KOPT-K1 (cell line): ENCODE results near the gene EMCN.
"Not testable (repeated sequence)": the region's sequence is repeated elsewhere in the genome, so short reads cannot be mapped to it uniquely, and the experiment has no call there.

Experiments
- H3K27ac ChIP-seq: fragments of 200-600 bp; sonication (generic); 2 replicates; pipeline ENCODE4 v1.5.1; 2016; ENCODE audit warnings: antibody characterized with exemption, mild to moderate bottlenecking, low read depth, low read length; ENCODE audit not compliant: poor library complexity, severe bottlenecking
- H3K36me3 ChIP-seq: fragments of 200-600 bp; sonication (generic); 2 replicates; pipeline ENCODE4 v1.5.1; 2017; ENCODE audit warnings: antibody characterized with exemption, mild to moderate bottlenecking, low read length, moderate library complexity; ENCODE audit not compliant: insufficient read depth
- H3K9me3 ChIP-seq: fragments of 200-600 bp; sonication (generic); 2 replicates; pipeline ENCODE4 v1.5.1; 2017; ENCODE audit warnings: antibody characterized with exemption, low read length, mild to moderate bottlenecking; ENCODE audit not compliant: insufficient read depth, poor library complexity, severe bottlenecking

EMCN gene

GRCh38 chr4:100431416-100431815 is 86.4 kb downstream of the EMCN start:
- no peak overlapping the region for H3K27ac ChIP-seq

GRCh38 chr4:100430451-100430850 is 87.4 kb downstream of the EMCN start:
- Histone ChIP-seq H3K36me3 (no peaks in the 10 kb centered on the region), H3K9me3 (no peaks in the 10 kb centered on the region), H3K27ac (no peak overlapping the region)

More at GRCh38 chr4:100431416-100431815, 86.4 kb downstream of the EMCN start:
- H3K9me3 ChIP-seq = peaks cover 4% of the 10 kb centered on the region
- H3K36me3 ChIP-seq = no peaks in the 10 kb centered on the region

GRCh38 chr4:100429616-100430015 is 88.2 kb downstream of the EMCN start:
- Histone ChIP-seq H3K27ac (no peak overlapping the region), H3K36me3 (no peaks in the 10 kb centered on the region), H3K9me3 (no peaks in the 10 kb centered on the region)

GRCh38 chr4:100428051-100428450 is 89.8 kb downstream of the EMCN start:
- Histone ChIP-seq H3K9me3 (no peaks in the 10 kb centered on the region), H3K36me3 (no peaks in the 10 kb centered on the region), H3K27ac (no peak overlapping the region)

GRCh38 chr4:100424376-100424775 is 93.4 kb downstream of the EMCN start:
- Histone ChIP-seq H3K27ac (no peak overlapping the region), H3K36me3 (no peaks in the 10 kb centered on the region), H3K9me3 (no peaks in the 10 kb centered on the region)

GRCh38 chr4:100422894-100423293 is 94.9 kb downstream of the EMCN start:
- no peak overlapping the region for H3K27ac ChIP-seq
- no peaks in the 10 kb centered on the region for H3K36me3 ChIP-seq
- H3K9me3 ChIP-seq = no peaks in the 10 kb centered on the region

GRCh38 chr4:100421361-100421978 is 96.4 kb downstream of the EMCN start:
- Histone ChIP-seq H3K27ac (no peak overlapping the region), H3K9me3 (no peaks in the 10 kb centered on the region), H3K36me3 (no peaks in the 10 kb centered on the region)

- Histone ChIP-seq H3K9me3 (no peaks in the 10 kb centered on the region), H3K27ac (no peak overlapping the region), H3K36me3 (no peaks in the 10 kb centered on the region)
Measured at GRCh38 chr4:100420571-100420970, 97.3 kb downstream of the EMCN start.

- no peaks in the 10 kb centered on the region for H3K36me3 ChIP-seq
- no peaks in the 10 kb centered on the region for H3K9me3 ChIP-seq
- H3K27ac ChIP-seq = no peak overlapping the region
Measured at GRCh38 chr4:100417565-100417964, 100.3 kb downstream of the EMCN start.

GRCh38 chr4:100414016-100414790 is 103.6 kb downstream of the EMCN start:
- H3K27ac ChIP-seq = no peak overlapping the region
- no peaks in the 10 kb centered on the region for H3K36me3 ChIP-seq
- H3K9me3 ChIP-seq = no peaks in the 10 kb centered on the region

GRCh38 chr4:100391863-100392262 is 126.0 kb downstream of the EMCN start:
- Histone ChIP-seq H3K36me3 (no peaks in the 10 kb centered on the region), H3K27ac (no peak overlapping the region), H3K9me3 (no peaks in the 10 kb centered on the region)

- Histone ChIP-seq H3K9me3 (no peaks in the 10 kb centered on the region), H3K36me3 (no peaks in the 10 kb centered on the region), H3K27ac (no peak overlapping the region)
Measured at GRCh38 chr4:100391086-100391485, 126.7 kb downstream of the EMCN start.

GRCh38 chr4:100386270-100386669 is 131.6 kb downstream of the EMCN start:
- Histone ChIP-seq H3K27ac (no peak overlapping the region), H3K36me3 (no peaks in the 10 kb centered on the region), H3K9me3 (no peaks in the 10 kb centered on the region)

- H3K9me3 ChIP-seq, H3K36me3 ChIP-seq, H3K27ac ChIP-seq: not testable (repeated sequence)
Measured at GRCh38 chr4:100380401-100380800, 137.4 kb downstream of the EMCN start.

GRCh38 chr4:100379583-100380105 is 138.2 kb downstream of the EMCN start:
- H3K27ac ChIP-seq = no peak overlapping the region
- H3K9me3 ChIP-seq = no peaks in the 10 kb centered on the region
- no peaks in the 10 kb centered on the region for H3K36me3 ChIP-seq

GRCh38 chr4:100372432-100372831 is 145.4 kb downstream of the EMCN start:
- H3K9me3 ChIP-seq = no peaks in the 10 kb centered on the region
- no peaks in the 10 kb centered on the region for H3K36me3 ChIP-seq

More at GRCh38 chr4:100372432-100372831, 145.4 kb downstream of the EMCN start:
- no peak overlapping the region for H3K27ac ChIP-seq
